ENCODE data around the gene PHACTR1. TPM values are rescaled to one million over a fixed set of nuclear protein-coding genes. Genes with fewer than 3 reads are reported as not detected.

Gene PHACTR1
- total and polyA plus RNA-seq, 4 donors: 18.1 to 49.0 (median 39.5) TPM

GRCh38 chr6:13163161-13163944, 446.8 kb downstream of the PHACTR1 start:
- Histone ChIP-seq H3K27me3 (ENCODE audit: control insufficient read depth, insufficient read depth, low read length) (no peaks in the 10 kb centered on the region), H3K27ac (ENCODE audit: low read depth, low read length) (no peak overlapping the region), H3K36me3 (ENCODE audit: control insufficient read depth, insufficient read depth, low read length) (no peaks in the 10 kb centered on the region), H3K4me1 (ENCODE audit: control insufficient read depth, insufficient read depth, low read length) (no peaks in the 10 kb centered on the region), H3K9me3 (ENCODE audit: control insufficient read depth, insufficient read depth, low read length) (no peaks in the 10 kb centered on the region), H3K4me3 (ENCODE audit: low read depth, low read length) (no peak overlapping the region)
- DNase-seq (ENCODE audit: low read depth in 4 of 6, low spot score in 6 of 6): no peak
- no CpG with 5 or more reads among the region's 2 CpGs for WGBS (ENCODE audit: insufficient coverage)

- Histone ChIP-seq H3K4me3 (ENCODE audit: low read depth, low read length) (no peak overlapping the region), H3K9me3 (ENCODE audit: control insufficient read depth, insufficient read depth, low read length) (no peaks in the 10 kb centered on the region), H3K27ac (ENCODE audit: low read depth, low read length) (no peak overlapping the region), H3K27me3 (ENCODE audit: control insufficient read depth, insufficient read depth, low read length) (no peaks in the 10 kb centered on the region), H3K36me3 (ENCODE audit: control insufficient read depth, insufficient read depth, low read length) (no peaks in the 10 kb centered on the region), H3K4me1 (ENCODE audit: control insufficient read depth, insufficient read depth, low read length) (no peaks in the 10 kb centered on the region)
- 80% methylated on average over 6 of the region's 8 CpGs for WGBS (ENCODE audit: insufficient coverage)
- DNase-seq (ENCODE audit: low read depth in 4 of 6, low spot score in 6 of 6): peak in 1 of 6 donors; percentile 72
Observed at GRCh38 chr6:13164291-13164690, 447.7 kb downstream of the PHACTR1 start.

- H3K4me3 ChIP-seq (ENCODE audit: low read depth, low read length): no peak overlapping the region
- H3K36me3 ChIP-seq (ENCODE audit: control insufficient read depth, insufficient read depth, low read length): no peaks in the 10 kb centered on the region
- no peaks in the 10 kb centered on the region for H3K9me3 ChIP-seq (ENCODE audit: control insufficient read depth, insufficient read depth, low read length)
- WGBS (ENCODE audit: insufficient coverage): 63% methylated on average over 10 of the region's 10 CpGs
- H3K4me1 ChIP-seq (ENCODE audit: control insufficient read depth, insufficient read depth, low read length): no peaks in the 10 kb centered on the region
- DNase-seq (ENCODE audit: low read depth in 4 of 6, low spot score in 6 of 6): no peak
- H3K27ac ChIP-seq (ENCODE audit: low read depth, low read length): no peak overlapping the region
- H3K27me3 ChIP-seq (ENCODE audit: control insufficient read depth, insufficient read depth, low read length): no peaks in the 10 kb centered on the region
Observed at GRCh38 chr6:13165502-13166172, 449.1 kb downstream of the PHACTR1 start.

- Histone ChIP-seq H3K27me3 (ENCODE audit: control insufficient read depth, insufficient read depth, low read length) (no peaks in the 10 kb centered on the region), H3K4me1 (ENCODE audit: control insufficient read depth, insufficient read depth, low read length) (no peaks in the 10 kb centered on the region), H3K27ac (ENCODE audit: low read depth, low read length) (no peak overlapping the region), H3K9me3 (ENCODE audit: control insufficient read depth, insufficient read depth, low read length) (no peaks in the 10 kb centered on the region), H3K4me3 (ENCODE audit: low read depth, low read length) (no peak overlapping the region), H3K36me3 (ENCODE audit: control insufficient read depth, insufficient read depth, low read length) (no peaks in the 10 kb centered on the region)
- DNase-seq (ENCODE audit: low read depth in 4 of 6, low spot score in 6 of 6): peak in 1 of 6 donors; percentile 51
- 100% methylated on average over 1 of the region's 5 CpGs for WGBS (ENCODE audit: insufficient coverage)
Observed at GRCh38 chr6:13166269-13166668, 449.7 kb downstream of the PHACTR1 start.

GRCh38 chr6:13166916-13167315, 450.3 kb downstream of the PHACTR1 start:
- no peaks in the 10 kb centered on the region for H3K4me1 ChIP-seq (ENCODE audit: control insufficient read depth, insufficient read depth, low read length)
- no peak overlapping the region for H3K4me3 ChIP-seq (ENCODE audit: low read depth, low read length)
- H3K9me3 ChIP-seq (ENCODE audit: control insufficient read depth, insufficient read depth, low read length): no peaks in the 10 kb centered on the region
- WGBS (ENCODE audit: insufficient coverage): 80% methylated on average over 1 of the region's 3 CpGs
- no peaks in the 10 kb centered on the region for H3K36me3 ChIP-seq (ENCODE audit: control insufficient read depth, insufficient read depth, low read length)
- no peaks in the 10 kb centered on the region for H3K27me3 ChIP-seq (ENCODE audit: control insufficient read depth, insufficient read depth, low read length)
- H3K27ac ChIP-seq (ENCODE audit: low read depth, low read length): no peak overlapping the region
- DNase-seq (ENCODE audit: low read depth in 4 of 6, low spot score in 6 of 6): no peak

GRCh38 chr6:13172291-13172690, 455.7 kb downstream of the PHACTR1 start:
- Histone ChIP-seq H3K4me1 (ENCODE audit: control insufficient read depth, insufficient read depth, low read length) (no peaks in the 10 kb centered on the region), H3K9me3 (ENCODE audit: control insufficient read depth, insufficient read depth, low read length) (no peaks in the 10 kb centered on the region), H3K4me3 (ENCODE audit: low read depth, low read length) (no peak overlapping the region), H3K27ac (ENCODE audit: low read depth, low read length) (no peak overlapping the region), H3K36me3 (ENCODE audit: control insufficient read depth, insufficient read depth, low read length) (no peaks in the 10 kb centered on the region), H3K27me3 (ENCODE audit: control insufficient read depth, insufficient read depth, low read length) (no peaks in the 10 kb centered on the region)
- WGBS (ENCODE audit: insufficient coverage): 51% methylated on average over 3 of the region's 3 CpGs
- peak in 1 of 6 donors; percentile 85 for DNase-seq (ENCODE audit: low read depth in 4 of 6, low spot score in 6 of 6)

- Histone ChIP-seq H3K4me3 (ENCODE audit: low read depth, low read length) (no peak overlapping the region), H3K27ac (ENCODE audit: low read depth, low read length) (no peak overlapping the region), H3K4me1 (ENCODE audit: control insufficient read depth, insufficient read depth, low read length) (no peaks in the 10 kb centered on the region), H3K36me3 (ENCODE audit: control insufficient read depth, insufficient read depth, low read length) (no peaks in the 10 kb centered on the region), H3K27me3 (ENCODE audit: control insufficient read depth, insufficient read depth, low read length) (no peaks in the 10 kb centered on the region), H3K9me3 (ENCODE audit: control insufficient read depth, insufficient read depth, low read length) (no peaks in the 10 kb centered on the region)
- no CpG with 5 or more reads among the region's 2 CpGs for WGBS (ENCODE audit: insufficient coverage)
- no peak for DNase-seq (ENCODE audit: low read depth in 4 of 6, low spot score in 6 of 6)
Observed at GRCh38 chr6:13175087-13175486, 458.5 kb downstream of the PHACTR1 start.

- Histone ChIP-seq H3K4me1 (ENCODE audit: control insufficient read depth, insufficient read depth, low read length) (no peaks in the 10 kb centered on the region), H3K4me3 (ENCODE audit: low read depth, low read length) (no peak overlapping the region), H3K27me3 (ENCODE audit: control insufficient read depth, insufficient read depth, low read length) (no peaks in the 10 kb centered on the region), H3K36me3 (ENCODE audit: control insufficient read depth, insufficient read depth, low read length) (no peaks in the 10 kb centered on the region), H3K9me3 (ENCODE audit: control insufficient read depth, insufficient read depth, low read length) (no peaks in the 10 kb centered on the region), H3K27ac (ENCODE audit: low read depth, low read length) (no peak overlapping the region)
- DNase-seq (ENCODE audit: low read depth in 4 of 6, low spot score in 6 of 6): no peak
- WGBS (ENCODE audit: insufficient coverage): 44% methylated on average over 3 of the region's 4 CpGs
Observed at GRCh38 chr6:13175759-13176158, 459.2 kb downstream of the PHACTR1 start.

- Histone ChIP-seq H3K9me3 (ENCODE audit: control insufficient read depth, insufficient read depth, low read length) (no peaks in the 10 kb centered on the region), H3K4me3 (ENCODE audit: low read depth, low read length) (no peak overlapping the region), H3K4me1 (ENCODE audit: control insufficient read depth, insufficient read depth, low read length) (no peaks in the 10 kb centered on the region), H3K27ac (ENCODE audit: low read depth, low read length) (no peak overlapping the region), H3K27me3 (ENCODE audit: control insufficient read depth, insufficient read depth, low read length) (no peaks in the 10 kb centered on the region), H3K36me3 (ENCODE audit: control insufficient read depth, insufficient read depth, low read length) (no peaks in the 10 kb centered on the region)
- WGBS (ENCODE audit: insufficient coverage): 100% methylated on average over 1 of the region's 2 CpGs
- DNase-seq (ENCODE audit: low read depth in 4 of 6, low spot score in 6 of 6): no peak
Observed at GRCh38 chr6:13177664-13178063, 461.1 kb downstream of the PHACTR1 start.

- Histone ChIP-seq H3K36me3 (ENCODE audit: control insufficient read depth, insufficient read depth, low read length) (no peaks in the 10 kb centered on the region), H3K27me3 (ENCODE audit: control insufficient read depth, insufficient read depth, low read length) (no peaks in the 10 kb centered on the region), H3K9me3 (ENCODE audit: control insufficient read depth, insufficient read depth, low read length) (no peaks in the 10 kb centered on the region), H3K4me3 (ENCODE audit: low read depth, low read length) (no peak overlapping the region), H3K4me1 (ENCODE audit: control insufficient read depth, insufficient read depth, low read length) (no peaks in the 10 kb centered on the region), H3K27ac (ENCODE audit: low read depth, low read length) (no peak overlapping the region)
- no peak for DNase-seq (ENCODE audit: low read depth in 4 of 6, low spot score in 6 of 6)
- 63% methylated on average over 4 of the region's 5 CpGs for WGBS (ENCODE audit: insufficient coverage)
Observed at GRCh38 chr6:13178107-13178506, 461.5 kb downstream of the PHACTR1 start.

Measured in spinal cord (tissue), 10 donors.